H9 (cell line): ENCODE results near the gene CD81. TPM values are rescaled to one million over a fixed set of nuclear protein-coding genes. Genes with fewer than 3 reads are reported as not detected.

ENCODE experiments used
- DNase-seq: peaks from one replicate; pipeline ENCODE4 v3.0.0-alpha.2; 2017
- H2AFZ ChIP-seq: one replicate; pipeline ENCODE4 v1.6.1; 2013; ENCODE audit warnings: mild to moderate bottlenecking, low read length, control low read depth, moderate library complexity
- H2AK5ac ChIP-seq: 2 replicates; pipeline ENCODE4 v1.6.1; 2013; ENCODE audit warnings: low read length, control low read depth, mixed read lengths; ENCODE audit not compliant: insufficient read length
- H2BK120ac ChIP-seq: one replicate; pipeline ENCODE4 v1.6.1; 2013; ENCODE audit warnings: low read depth, mild to moderate bottlenecking, low read length, control low read depth, inconsistent platforms; ENCODE audit not compliant: poor library complexity, severe bottlenecking
- H2BK12ac ChIP-seq: 2 replicates; pipeline ENCODE4 v1.6.1; 2013; ENCODE audit warnings: low read length, control low read depth, mixed read lengths, low read depth; ENCODE audit not compliant: insufficient read length
- H2BK15ac ChIP-seq: 2 replicates; pipeline ENCODE4 v1.6.1; 2013; ENCODE audit warnings: low read depth, low read length, control low read depth
- H2BK20ac ChIP-seq: one replicate; pipeline ENCODE4 v1.6.1; 2013; ENCODE audit warnings: low read depth, mild to moderate bottlenecking, low read length, control low read depth, inconsistent platforms; ENCODE audit not compliant: poor library complexity, severe bottlenecking
- H2BK5ac ChIP-seq: 2 replicates; pipeline ENCODE4 v1.6.1; 2013; ENCODE audit warnings: low read length, control low read depth, mixed read lengths; ENCODE audit not compliant: insufficient read length
- H3K14ac ChIP-seq: 2 replicates; pipeline ENCODE4 v1.6.1; 2013; ENCODE audit warnings: low read length, control low read depth; ENCODE audit not compliant: insufficient read depth
- H3K18ac ChIP-seq: 2 replicates; pipeline ENCODE4 v1.6.1; 2013; ENCODE audit warnings: low read depth, mild to moderate bottlenecking, mixed read lengths, low read length, control low read depth; ENCODE audit not compliant: insufficient read length
- H3K23ac ChIP-seq: 2 replicates; pipeline ENCODE4 v1.6.1; 2013; ENCODE audit warnings: low read length, control low read depth, mixed read lengths, low read depth; ENCODE audit not compliant: insufficient read length
- H3K23me2 ChIP-seq: 2 replicates; pipeline ENCODE4 v1.6.1; 2013; ENCODE audit warnings: low read depth, mild to moderate bottlenecking, mixed read lengths, low read length, control low read depth; ENCODE audit not compliant: insufficient read length, poor library complexity, severe bottlenecking
- H3K27ac ChIP-seq: 2 replicates; pipeline ENCODE4 v1.5.1; 2013; ENCODE audit warnings: low read length, control low read depth, mixed read lengths, low read depth; ENCODE audit not compliant: insufficient read length
- H3K27me3 ChIP-seq: 2 replicates; pipeline ENCODE4 v1.6.1; 2013; ENCODE audit warnings: low read length, control low read depth, inconsistent platforms; ENCODE audit not compliant: insufficient read depth
- H3K4ac ChIP-seq: 2 replicates; pipeline ENCODE4 v1.6.1; 2013; ENCODE audit warnings: low read depth, mild to moderate bottlenecking, control low read depth, inconsistent platforms, low read length, moderate library complexity
- H3K4me1 ChIP-seq: 2 replicates; pipeline ENCODE4 v1.6.1; 2013; ENCODE audit warnings: low read length, control low read depth, inconsistent platforms; ENCODE audit not compliant: insufficient read depth
- H3K4me2 ChIP-seq: 2 replicates; pipeline ENCODE4 v1.6.1; 2013; ENCODE audit warnings: low read length, control low read depth, mixed read lengths; ENCODE audit not compliant: insufficient read length, insufficient read depth
- H3K56ac ChIP-seq: 2 replicates; pipeline ENCODE4 v1.6.1; 2013; ENCODE audit warnings: low read depth, mild to moderate bottlenecking, mixed read lengths, low read length, control low read depth; ENCODE audit not compliant: insufficient read length
- H3K79me1 ChIP-seq: 2 replicates; pipeline ENCODE4 v1.6.1; 2013; ENCODE audit warnings: low read depth, mild to moderate bottlenecking, moderate library complexity, low read length, control low read depth, inconsistent platforms; ENCODE audit not compliant: insufficient read depth, poor library complexity, severe bottlenecking
- H3K79me2 ChIP-seq: 2 replicates; pipeline ENCODE4 v1.6.1; 2013; ENCODE audit warnings: low read length, control low read depth, inconsistent platforms; ENCODE audit not compliant: insufficient read depth
- H3K9ac ChIP-seq: 2 replicates; pipeline ENCODE4 v1.6.1; 2013; ENCODE audit warnings: low read length, control low read depth, mixed read lengths; ENCODE audit not compliant: insufficient read length; ENCODE audit errors: extremely low read depth
- H3K9me3 ChIP-seq: one replicate; pipeline ENCODE4 v1.6.1; 2013; ENCODE audit warnings: low read depth, low read length, inconsistent platforms; ENCODE audit not compliant: control insufficient read depth
- H3T11ph ChIP-seq: one replicate; pipeline ENCODE4 v1.6.1; 2013; ENCODE audit warnings: mild to moderate bottlenecking, low read length, control low read depth, inconsistent platforms
- H4K20me1 ChIP-seq: one replicate; pipeline ENCODE4 v1.6.1; 2013; ENCODE audit not compliant: control insufficient read depth, insufficient read length, insufficient read depth
- H4K5ac ChIP-seq: 2 replicates; pipeline ENCODE4 v1.6.1; 2013; ENCODE audit warnings: low read depth, mild to moderate bottlenecking, mixed read lengths, low read length, control low read depth; ENCODE audit not compliant: insufficient read length
- H4K8ac ChIP-seq: replicated peaks from 2 replicates; pipeline ENCODE4 v1.6.1; 2013; ENCODE audit warnings: low read length, control low read depth, mixed read lengths, low read depth; ENCODE audit not compliant: insufficient read length
- H4K91ac ChIP-seq: 2 replicates; pipeline ENCODE4 v1.6.1; 2013; ENCODE audit warnings: low read depth, mild to moderate bottlenecking, moderate library complexity, mixed read lengths, low read length, control low read depth; ENCODE audit not compliant: insufficient read length
- H3K27ac Mint-ChIP-seq, 3 experiments: 2 replicates in 2 of 3; 3 replicates in 1 of 3; pipeline ENCODE4 v1.8.0; 2020 to 2021; ENCODE audit warnings: mixed read lengths in 3 of 3, mild to moderate bottlenecking in 1 of 3, moderate library complexity in 1 of 3
- H3K27me3 Mint-ChIP-seq: 2 replicates; pipeline ENCODE4 v1.8.0; 2021; ENCODE audit warnings: low read depth, mild to moderate bottlenecking, moderate library complexity, mixed read lengths
- H3K36me3 Mint-ChIP-seq, 3 experiments: 2 replicates in 2 of 3; 3 replicates in 1 of 3; pipeline ENCODE4 v1.8.0; 2020 to 2021; ENCODE audit warnings: low read depth in 3 of 3, mixed read lengths in 3 of 3; ENCODE audit not compliant: insufficient read depth in 1 of 3
- H3K4me1 Mint-ChIP-seq, 2 experiments: 2 replicates each; pipeline ENCODE4 v1.8.0; 2020; ENCODE audit warnings: mixed read lengths in 2 of 2
- H3K4me3 Mint-ChIP-seq, 2 experiments: 2 replicates in 1 of 2; 3 replicates in 1 of 2; pipeline ENCODE4 v1.8.0; 2020 to 2021; ENCODE audit warnings: mild to moderate bottlenecking in 2 of 2, mixed read lengths in 2 of 2, moderate library complexity in 1 of 2
- H3K9me3 Mint-ChIP-seq, 2 experiments: 2 replicates in 1 of 2; 3 replicates in 1 of 2; pipeline ENCODE4 v1.8.0; 2020; ENCODE audit warnings: mild to moderate bottlenecking in 2 of 2, mixed read lengths in 2 of 2, moderate library complexity in 1 of 2
- WGBS: extraction: QIAGEN DNeasy Blood & Tissue Kit; methylation state at CpG from one replicate; pipeline ENCODE4 v1.1.7; 2013; ENCODE audit warnings: missing lambda C conversion rate, low lambda C conversion rate, mixed read lengths; ENCODE audit not compliant: insufficient read length; ENCODE audit errors: extremely low coverage; 5-methylcytosine and 5-hydroxymethylcytosine counted together
- total RNA-seq: library from RNA; stranded (reverse); gene quantifications from 2 replicates; pipeline ENCODE4 v1.2.1, GENCODE V29; 2021
- TF ChIP-seq, protein P1 (sequence below): fragments of 200-600 bp; sonication (generic); conservative IDR thresholded peaks from 3 replicates; pipeline ENCODE4 v1.8.0; 2021; ENCODE audit warnings: antibody characterized with exemption, mild to moderate bottlenecking

Gene CD81
- total RNA-seq, 1 experiment from 2014 or later, result 246 TPM

DNA sequence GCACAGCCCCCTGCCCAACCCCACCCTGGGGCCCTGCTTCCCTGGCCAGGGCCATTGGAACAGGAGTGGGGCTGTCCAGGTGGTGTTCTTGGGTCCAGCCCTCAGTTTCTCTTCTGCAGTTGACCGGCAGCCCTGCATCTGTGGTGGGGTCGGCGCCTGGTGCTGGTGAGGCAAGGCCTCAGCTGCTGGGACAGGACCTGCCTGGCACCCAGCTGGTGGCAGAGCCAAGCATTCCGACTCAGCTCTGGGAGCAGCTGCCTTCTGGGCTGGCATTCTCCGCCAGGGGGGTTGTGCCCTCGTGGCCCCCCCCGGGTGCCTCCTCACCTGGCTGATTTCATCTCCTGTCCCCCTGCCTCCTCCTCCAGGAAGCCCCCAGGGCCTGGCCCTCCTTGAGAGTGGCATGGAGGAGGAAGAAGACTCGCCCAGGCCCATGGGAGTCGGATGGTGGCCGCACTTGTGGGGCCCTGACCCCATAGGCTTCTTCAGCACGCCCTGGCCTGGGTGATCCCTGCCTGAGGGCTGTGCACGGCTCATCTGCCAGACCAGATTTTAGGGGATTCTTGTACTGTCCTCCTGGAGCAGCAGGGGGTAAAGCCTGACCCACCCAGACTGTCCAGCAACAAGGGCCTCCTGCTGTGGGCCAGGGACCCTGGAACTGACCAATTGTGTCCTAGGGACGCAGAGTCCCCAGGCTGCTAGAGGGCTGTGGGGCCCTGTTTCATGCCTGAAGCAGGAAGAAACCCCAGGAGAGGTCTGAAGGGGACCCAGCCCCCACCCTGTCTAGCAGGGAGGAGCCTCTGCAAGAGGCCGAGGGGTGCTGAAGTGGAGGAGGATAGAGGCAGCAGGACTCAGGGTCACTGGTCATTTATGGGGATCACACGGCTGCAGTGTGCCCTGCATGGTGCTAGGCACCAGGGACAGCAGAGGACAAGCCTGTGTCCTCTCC lies 11.6 kb downstream of the CD81 start:
- no peak overlapping the region for H2BK5ac ChIP-seq
- H3K79me1 ChIP-seq, result peaks cover 8% of the 10 kb centered on the region
- WGBS, result no CpG with 5 or more reads among the region's 15 CpGs
- no peak overlapping the region for H3K14ac ChIP-seq
- no peak overlapping the region for H3K4me2 ChIP-seq
- no peak overlapping the region for H3K27ac ChIP-seq
- no peak overlapping the region for H3K23ac ChIP-seq
- H2BK20ac ChIP-seq, result no peak overlapping the region
- H3K4me3 Mint-ChIP-seq, result no peak overlapping the region
- H3K27ac Mint-ChIP-seq, result peak overlapping the region; percentile 63 to 92 (median 74); a peak in 3 of 7 replicates
- H3K36me3 Mint-ChIP-seq, result peaks cover 1 to 16% (median 11%) of the 10 kb centered on the region in 3 experiments; a peak in 6 of 7 replicates
- no peak overlapping the region for H2BK120ac ChIP-seq
- H2BK15ac ChIP-seq, result no peak overlapping the region
- no peaks in the 10 kb centered on the region for H3K9me3 ChIP-seq
- H3K4me1 Mint-ChIP-seq, result peaks cover 16 to 22% of the 10 kb centered on the region in 2 experiments
- H3K9me3 Mint-ChIP-seq, result no peaks in the 10 kb centered on the region
- H2AK5ac ChIP-seq, result no peak overlapping the region
- no peak overlapping the region for H4K5ac ChIP-seq
- H3K4ac ChIP-seq, result no peak overlapping the region; the same call in 1 of the 2 replicates
- TF ChIP-seq, protein P1, sequence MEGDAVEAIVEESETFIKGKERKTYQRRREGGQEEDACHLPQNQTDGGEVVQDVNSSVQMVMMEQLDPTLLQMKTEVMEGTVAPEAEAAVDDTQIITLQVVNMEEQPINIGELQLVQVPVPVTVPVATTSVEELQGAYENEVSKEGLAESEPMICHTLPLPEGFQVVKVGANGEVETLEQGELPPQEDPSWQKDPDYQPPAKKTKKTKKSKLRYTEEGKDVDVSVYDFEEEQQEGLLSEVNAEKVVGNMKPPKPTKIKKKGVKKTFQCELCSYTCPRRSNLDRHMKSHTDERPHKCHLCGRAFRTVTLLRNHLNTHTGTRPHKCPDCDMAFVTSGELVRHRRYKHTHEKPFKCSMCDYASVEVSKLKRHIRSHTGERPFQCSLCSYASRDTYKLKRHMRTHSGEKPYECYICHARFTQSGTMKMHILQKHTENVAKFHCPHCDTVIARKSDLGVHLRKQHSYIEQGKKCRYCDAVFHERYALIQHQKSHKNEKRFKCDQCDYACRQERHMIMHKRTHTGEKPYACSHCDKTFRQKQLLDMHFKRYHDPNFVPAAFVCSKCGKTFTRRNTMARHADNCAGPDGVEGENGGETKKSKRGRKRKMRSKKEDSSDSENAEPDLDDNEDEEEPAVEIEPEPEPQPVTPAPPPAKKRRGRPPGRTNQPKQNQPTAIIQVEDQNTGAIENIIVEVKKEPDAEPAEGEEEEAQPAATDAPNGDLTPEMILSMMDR, result no peak
- peaks cover 25% of the 10 kb centered on the region; the same call in 1 of the 2 replicates for H3K79me2 ChIP-seq
- no peak for DNase-seq
- no peaks in the 10 kb centered on the region; the same call in 1 of the 2 replicates for H3K4me1 ChIP-seq
- H4K91ac ChIP-seq, result no peak overlapping the region
- no peaks in the 10 kb centered on the region for H3K27me3 Mint-ChIP-seq
- no peak overlapping the region for H2AFZ ChIP-seq
- H3K18ac ChIP-seq, result no peak overlapping the region
- no peaks in the 10 kb centered on the region for H3K27me3 ChIP-seq
- peaks cover 8% of the 10 kb centered on the region for H4K20me1 ChIP-seq
- no peak overlapping the region for H3K9ac ChIP-seq
- no peak overlapping the region for H4K8ac ChIP-seq
- no peak overlapping the region for H2BK12ac ChIP-seq
- H3T11ph ChIP-seq, result no peak overlapping the region
- no peak overlapping the region for H3K56ac ChIP-seq
- H3K23me2 ChIP-seq, result no peaks in the 10 kb centered on the region
